ENCODE data around the gene HVCN1. TPM values are rescaled to one million over a fixed set of nuclear protein-coding genes. Genes with fewer than 3 reads are reported as not detected.
A peak's percentile ranks its signal among the peaks of the same experiment; 100 is the strongest.

The HVCN1 gene
- total RNA-seq, 6 experiments from 2014 or later, result 0.55 to 2.4 (median 1.6) TPM

GRCh38 chr12:110720516-110720915 lies 31.6 kb upstream of the HVCN1 start:
- Histone ChIP-seq H3K36me3 (peaks cover 0 to 74% (median 31%) of the 10 kb centered on the region in 4 donors), H3K9me3 (no peaks in the 10 kb centered on the region), H3K27me3 (no peaks in the 10 kb centered on the region), H3K4me3 (no peak overlapping the region), H3K4me1 (no peaks in the 10 kb centered on the region), H3K27ac (no peak overlapping the region)
- no peak for TF ChIP-seq CTCF (IDR thresholded peaks at IDR 0.05)
- TF ChIP-seq POLR2A (IDR thresholded peaks at IDR 0.05), result no peak
- DNase-seq (no peak), ATAC-seq (no peak)
- intact Hi-C loops (cut with DNase I), result no loop called here

- no peak overlapping the region for H3K4me3 ChIP-seq
- intact Hi-C loops (cut with DNase I), result no loop called here
- ATAC-seq (peak in 1 of 4 donors; percentile 11), DNase-seq (no peak)
- no peaks in the 10 kb centered on the region for H3K27me3 ChIP-seq
- WGBS (ENCODE audit: insufficient coverage, low coverage, low lambda C conversion rate, missing lambda C conversion rate), result 46% methylated on average over 6 of the region's 7 CpGs
- no peaks in the 10 kb centered on the region for H3K4me1 ChIP-seq
- no peak overlapping the region for H3K27ac ChIP-seq
- TF ChIP-seq POLR2A (IDR thresholded peaks at IDR 0.05), result no peak
- no peak for TF ChIP-seq CTCF (IDR thresholded peaks at IDR 0.05)
- no peaks in the 10 kb centered on the region for H3K9me3 ChIP-seq
- peaks cover 0 to 55% (median 24%) of the 10 kb centered on the region in 4 donors for H3K36me3 ChIP-seq
These were observed 29.4 kb upstream of the HVCN1 start for GRCh38 chr12:110718222-110718908.

GRCh38 chr12:110717037-110717436 lies 28.1 kb upstream of the HVCN1 start:
- intact Hi-C loops (cut with DNase I), result no loop called here
- ATAC-seq (no peak), DNase-seq (no peak)
- Histone ChIP-seq H3K27ac (no peak overlapping the region), H3K4me3 (no peak overlapping the region), H3K4me1 (no peaks in the 10 kb centered on the region), H3K27me3 (no peaks in the 10 kb centered on the region), H3K9me3 (no peaks in the 10 kb centered on the region), H3K36me3 (peaks cover 0 to 41% (median 18%) of the 10 kb centered on the region in 4 donors)
- TF ChIP-seq POLR2A (IDR thresholded peaks at IDR 0.05) (no peak), CTCF (IDR thresholded peaks at IDR 0.05) (no peak)
- WGBS (ENCODE audit: insufficient coverage, low coverage, low lambda C conversion rate, missing lambda C conversion rate), result 100% methylated on average over 3 of the region's 3 CpGs

- Histone ChIP-seq H3K4me3 (no peak overlapping the region), H3K36me3 (no peaks in the 10 kb centered on the region), H3K4me1 (no peaks in the 10 kb centered on the region), H3K27ac (no peak overlapping the region), H3K27me3 (no peaks in the 10 kb centered on the region), H3K9me3 (no peaks in the 10 kb centered on the region)
- intact Hi-C loops (cut with DNase I), result loop anchor here in 1 of 2 donors (10.0 kb wide), 1 partner anchor 176 kb away; no protein-coding TSS in a partner anchor
- no peak for DNase-seq
- 97% methylated on average over 4 of the region's 4 CpGs for WGBS (ENCODE audit: insufficient coverage, low coverage, low lambda C conversion rate, missing lambda C conversion rate)
- TF ChIP-seq CTCF (IDR thresholded peaks at IDR 0.05) (no peak), POLR2A (IDR thresholded peaks at IDR 0.05) (no peak)
- ATAC-seq, result no peak
These were observed 20.0 kb upstream of the HVCN1 start for GRCh38 chr12:110708917-110709316.
